Central memory CD8-positive, alpha-beta T cell (primary cell): Measurements from ENCODE around the gene KCNIP1.

Source experiments
- ATAC-seq: fragments of 150-1000 bp; cut with Tn5 transposase; replicated peaks from 2 replicates; pipeline ENCODE4 v1.10.0; 2022; ENCODE audit warnings: mild to moderate bottlenecking, moderate FRiP score, moderate number of reproducible peaks; ENCODE audit not compliant: poor library complexity, severe bottlenecking; ENCODE audit errors: extremely low read depth
- DNase-seq, 2 donors: peaks; one replicate each; pipeline ENCODE4 v3.0.0; 2021; ENCODE audit warnings: low spot score in 2 of 2
- H3K27ac Mint-ChIP-seq: one replicate; pipeline ENCODE4 v1.8.0; 2022; ENCODE audit warnings: low read depth, mild to moderate bottlenecking, moderate library complexity, mixed read lengths
- H3K27me3 Mint-ChIP-seq: one replicate; pipeline ENCODE4 v1.8.0; 2022; ENCODE audit warnings: mixed read lengths
- H3K36me3 Mint-ChIP-seq: one replicate; pipeline ENCODE4 v1.8.0; 2022; ENCODE audit warnings: mild to moderate bottlenecking, moderate library complexity, mixed read lengths; ENCODE audit not compliant: insufficient read depth
- H3K4me1 Mint-ChIP-seq: one replicate; pipeline ENCODE4 v1.8.0; 2022; ENCODE audit warnings: mixed read lengths
- H3K4me3 Mint-ChIP-seq: one replicate; pipeline ENCODE4 v1.8.0; 2022; ENCODE audit warnings: mild to moderate bottlenecking, moderate library complexity, mixed read lengths
- H3K9me3 Mint-ChIP-seq: one replicate; pipeline ENCODE4 v1.8.0; 2022; ENCODE audit warnings: mixed read lengths

Gene KCNIP1

GRCh38 chr5:170485616-170485911 is 18.3 kb upstream of the KCNIP1 start:
- no peaks in the 10 kb centered on the region for H3K9me3 Mint-ChIP-seq
- H3K4me3 Mint-ChIP-seq: no peak overlapping the region
- no peaks in the 10 kb centered on the region for H3K36me3 Mint-ChIP-seq
- ATAC-seq (no peak), DNase-seq (no peak)
- H3K27ac Mint-ChIP-seq: no peak overlapping the region
- H3K27me3 Mint-ChIP-seq: peaks cover 67% of the 10 kb centered on the region
- H3K4me1 Mint-ChIP-seq: no peaks in the 10 kb centered on the region

- DNase-seq (no peak), ATAC-seq (no peak)
- Mint-ChIP-seq H3K27ac (no peak overlapping the region), H3K36me3 (no peaks in the 10 kb centered on the region), H3K4me3 (no peak overlapping the region), H3K4me1 (no peaks in the 10 kb centered on the region), H3K27me3 (peaks cover 59% of the 10 kb centered on the region), H3K9me3 (no peaks in the 10 kb centered on the region)
Observed at GRCh38 chr5:170486371-170486770, 17.4 kb upstream of the KCNIP1 start.

GRCh38 chr5:170488570-170488969 is 15.2 kb upstream of the KCNIP1 start:
- H3K4me1 Mint-ChIP-seq: no peaks in the 10 kb centered on the region
- no peaks in the 10 kb centered on the region for H3K36me3 Mint-ChIP-seq
- no peak for DNase-seq
- ATAC-seq: no peak
- H3K27ac Mint-ChIP-seq: no peak overlapping the region
- peaks cover 52% of the 10 kb centered on the region for H3K27me3 Mint-ChIP-seq
- no peak overlapping the region for H3K4me3 Mint-ChIP-seq
- no peaks in the 10 kb centered on the region for H3K9me3 Mint-ChIP-seq

GRCh38 chr5:170489199-170489598 is 14.6 kb upstream of the KCNIP1 start:
- H3K4me3 Mint-ChIP-seq: no peak overlapping the region
- H3K9me3 Mint-ChIP-seq: no peaks in the 10 kb centered on the region
- ATAC-seq: no peak
- no peak overlapping the region for H3K27ac Mint-ChIP-seq
- no peaks in the 10 kb centered on the region for H3K36me3 Mint-ChIP-seq
- H3K4me1 Mint-ChIP-seq: no peaks in the 10 kb centered on the region
- H3K27me3 Mint-ChIP-seq: peaks cover 52% of the 10 kb centered on the region
- DNase-seq: no peak

GRCh38 chr5:170490381-170490780 is 13.4 kb upstream of the KCNIP1 start:
- H3K27ac Mint-ChIP-seq: no peak overlapping the region
- ATAC-seq: no peak
- H3K27me3 Mint-ChIP-seq: peaks cover 50% of the 10 kb centered on the region
- no peaks in the 10 kb centered on the region for H3K4me1 Mint-ChIP-seq
- H3K9me3 Mint-ChIP-seq: no peaks in the 10 kb centered on the region
- no peak for DNase-seq
- no peaks in the 10 kb centered on the region for H3K36me3 Mint-ChIP-seq
- no peak overlapping the region for H3K4me3 Mint-ChIP-seq

GRCh38 chr5:170491479-170491878 is 12.3 kb upstream of the KCNIP1 start:
- Mint-ChIP-seq H3K4me3 (no peak overlapping the region), H3K27ac (no peak overlapping the region), H3K36me3 (no peaks in the 10 kb centered on the region), H3K4me1 (no peaks in the 10 kb centered on the region), H3K9me3 (no peaks in the 10 kb centered on the region), H3K27me3 (peaks cover 51% of the 10 kb centered on the region)
- no peak for ATAC-seq
- no peak for DNase-seq

- Mint-ChIP-seq H3K4me3 (no peak overlapping the region), H3K27ac (no peak overlapping the region)
Observed at GRCh38 chr5:170493028-170493820, 10.6 kb upstream of the KCNIP1 start.

GRCh38 chr5:170494041-170494440 is 9.8 kb upstream of the KCNIP1 start:
- DNase-seq (no peak), ATAC-seq (no peak)
- H3K9me3 Mint-ChIP-seq: no peaks in the 10 kb centered on the region
- no peaks in the 10 kb centered on the region for H3K4me1 Mint-ChIP-seq
- H3K27ac Mint-ChIP-seq: no peak overlapping the region
- H3K4me3 Mint-ChIP-seq: no peak overlapping the region
- H3K36me3 Mint-ChIP-seq: no peaks in the 10 kb centered on the region
- H3K27me3 Mint-ChIP-seq: peaks cover 62% of the 10 kb centered on the region

More at GRCh38 chr5:170493028-170493820, 10.6 kb upstream of the KCNIP1 start:
- no peak for DNase-seq
- Mint-ChIP-seq H3K27me3 (peaks cover 63% of the 10 kb centered on the region), H3K9me3 (no peaks in the 10 kb centered on the region), H3K36me3 (no peaks in the 10 kb centered on the region), H3K4me1 (no peaks in the 10 kb centered on the region)
- no peak for ATAC-seq

- H3K4me1 Mint-ChIP-seq: no peaks in the 10 kb centered on the region
- no peak for DNase-seq
- no peak overlapping the region for H3K27ac Mint-ChIP-seq
- no peak overlapping the region for H3K4me3 Mint-ChIP-seq
- no peaks in the 10 kb centered on the region for H3K36me3 Mint-ChIP-seq
- H3K9me3 Mint-ChIP-seq: no peaks in the 10 kb centered on the region
- ATAC-seq: no peak
- H3K27me3 Mint-ChIP-seq: peaks cover 78% of the 10 kb centered on the region
Observed at GRCh38 chr5:170495825-170496661, 7.8 kb upstream of the KCNIP1 start.

GRCh38 chr5:170496662-170497028 is 7.2 kb upstream of the KCNIP1 start:
- DNase-seq (no peak), ATAC-seq (no peak)
- Mint-ChIP-seq H3K9me3 (no peaks in the 10 kb centered on the region), H3K36me3 (no peaks in the 10 kb centered on the region), H3K4me1 (no peaks in the 10 kb centered on the region), H3K4me3 (no peak overlapping the region), H3K27me3 (peaks cover 84% of the 10 kb centered on the region), H3K27ac (no peak overlapping the region)

- Mint-ChIP-seq H3K4me1 (no peaks in the 10 kb centered on the region), H3K27me3 (peaks cover 92% of the 10 kb centered on the region), H3K9me3 (no peaks in the 10 kb centered on the region), H3K36me3 (no peaks in the 10 kb centered on the region), H3K4me3 (no peak overlapping the region), H3K27ac (no peak overlapping the region)
- ATAC-seq (no peak), DNase-seq (no peak)
Observed at GRCh38 chr5:170497311-170498038, 6.3 kb upstream of the KCNIP1 start.

GRCh38 chr5:170498811-170499351 is 4.9 kb upstream of the KCNIP1 start:
- H3K4me1 Mint-ChIP-seq: no peaks in the 10 kb centered on the region
- ATAC-seq (no peak), DNase-seq (no peak)
- no peaks in the 10 kb centered on the region for H3K36me3 Mint-ChIP-seq
- no peaks in the 10 kb centered on the region for H3K9me3 Mint-ChIP-seq
- no peak overlapping the region for H3K4me3 Mint-ChIP-seq
- H3K27ac Mint-ChIP-seq: no peak overlapping the region
- peaks cover 97% of the 10 kb centered on the region for H3K27me3 Mint-ChIP-seq
